GM12865 (cell line): Measurements from ENCODE around the gene COL17A1.

Source experiments
- DNase-seq: peaks from one replicate; pipeline ENCODE4 v3.0.0; 2010; ENCODE audit warnings: low read depth
- H3K4me3 ChIP-seq: 2 replicates; pipeline ENCODE4 v1.5.1; 2011; ENCODE audit warnings: mild to moderate bottlenecking, low read depth, low read length, control low read depth
- CTCF ChIP-seq: IDR thresholded peaks from 2 replicates; pipeline ENCODE4 v1.5.1; 2011; ENCODE audit warnings: low read length, control low read depth, low read depth, inconsistent platforms; ENCODE audit not compliant: insufficient read depth; ENCODE audit errors: missing control alignments

Gene COL17A1

DNA sequence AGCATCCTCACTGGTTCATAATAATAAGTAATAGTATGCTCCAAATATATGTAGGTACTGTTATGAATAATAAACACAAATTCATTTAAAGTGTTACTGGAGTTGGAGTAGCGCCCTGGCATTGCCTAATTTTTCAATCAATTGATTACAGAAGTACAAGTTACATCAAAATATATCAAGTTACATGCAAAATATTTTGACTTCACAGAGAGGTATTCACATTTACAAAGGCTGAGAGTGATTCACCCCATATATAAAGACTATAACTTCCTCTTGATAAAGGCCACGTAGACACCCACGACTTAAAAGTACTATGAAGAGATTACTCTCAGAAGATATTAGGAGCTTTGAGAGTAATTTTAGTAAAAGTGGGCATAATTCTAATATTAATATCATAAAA lies 13.6 kb upstream of the COL17A1 start:
- no peak for DNase-seq
- TF ChIP-seq CTCF: no peak

GRCh38 chr10:104098358-104098925 lies 12.8 kb upstream of the COL17A1 start:
- H3K4me3 ChIP-seq: no peak overlapping the region
- no peak for DNase-seq
- TF ChIP-seq CTCF: no peak

More for the DNA sequence above, 13.6 kb upstream of the COL17A1 start:
- H3K4me3 ChIP-seq: no peak overlapping the region

DNA sequence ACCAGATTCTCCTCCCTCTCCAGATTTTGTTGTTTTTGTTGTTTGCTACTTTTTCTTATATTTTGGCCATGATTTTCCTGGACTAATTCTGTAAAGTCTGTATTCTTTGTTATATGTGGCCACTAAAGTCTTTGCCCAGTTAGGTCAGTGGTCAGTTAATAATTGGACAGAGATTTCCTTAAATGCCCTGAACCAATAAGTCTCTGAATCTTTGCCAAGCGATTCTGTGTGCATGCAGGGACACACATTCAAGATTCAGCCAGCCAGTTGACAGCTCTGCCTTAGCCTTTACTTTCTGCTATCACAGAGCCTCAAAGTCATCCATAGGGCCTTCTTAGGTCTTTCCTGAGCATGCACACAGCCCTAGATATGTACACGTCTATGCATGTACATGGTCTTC lies 11.0 kb upstream of the COL17A1 start:
- no peak for TF ChIP-seq CTCF
- no peak overlapping the region for H3K4me3 ChIP-seq
- DNase-seq: no peak

GRCh38 chr10:104092749-104093148 lies 7.1 kb upstream of the COL17A1 start:
- no peak for TF ChIP-seq CTCF
- no peak overlapping the region for H3K4me3 ChIP-seq
- DNase-seq: no peak

GRCh38 chr10:104090611-104091010 lies 4.9 kb upstream of the COL17A1 start:
- no peak for TF ChIP-seq CTCF
- no peak overlapping the region for H3K4me3 ChIP-seq
- DNase-seq: no peak

- no peak for TF ChIP-seq CTCF
- H3K4me3 ChIP-seq: no peak overlapping the region
- DNase-seq: no peak
Observed at GRCh38 chr10:104089621-104090020, 3.9 kb upstream of the COL17A1 start.

GRCh38 chr10:104088239-104088638 lies 2.6 kb upstream of the COL17A1 start:
- DNase-seq: no peak
- no peak for TF ChIP-seq CTCF
- no peak overlapping the region for H3K4me3 ChIP-seq
